Neural progenitor cell (in vitro differentiated cells): ENCODE data around the gene MRAS. TPM values are rescaled to one million over a fixed set of nuclear protein-coding genes. Genes with fewer than 3 reads are reported as not detected.

ENCODE experiments used
- DNase-seq: peaks from one replicate; pipeline ENCODE4 v3.0.0-alpha.2; 2016; ENCODE audit warnings: low spot score
- H2AFZ ChIP-seq: fragments of 200-600 bp; sonication (generic); replicated peaks from 2 replicates; pipeline ENCODE4 v1.6.1; 2016; ENCODE audit warnings: antibody characterized with exemption
- H3F3A ChIP-seq: fragments of 200-600 bp; sonication (generic); 2 replicates; pipeline ENCODE4 v1.6.1; 2016; ENCODE audit warnings: antibody characterized with exemption, low read depth
- H3K27ac ChIP-seq: fragments of 200-600 bp; sonication (generic); 2 replicates; pipeline ENCODE4 v1.5.1; 2016; ENCODE audit warnings: mild to moderate bottlenecking
- H3K27me3 ChIP-seq: fragments of 200-600 bp; sonication (generic); 2 replicates; pipeline ENCODE4 v1.6.1; 2016; ENCODE audit warnings: mild to moderate bottlenecking, moderate library complexity
- H3K36me3 ChIP-seq: fragments of 200-600 bp; sonication (generic); 2 replicates; pipeline ENCODE4 v1.5.1; 2016
- H3K4me1 ChIP-seq: fragments of 200-600 bp; sonication (generic); 2 replicates; pipeline ENCODE4 v1.6.1; 2016; ENCODE audit warnings: mixed run types
- H3K4me2 ChIP-seq: fragments of 200-600 bp; sonication (generic); 2 replicates; pipeline ENCODE4 v1.6.1; 2016
- H3K4me3 ChIP-seq: fragments of 200-600 bp; sonication (generic); 2 replicates; pipeline ENCODE4 v1.5.1; 2016
- H3K79me2 ChIP-seq: fragments of 200-600 bp; sonication (generic); 2 replicates; pipeline ENCODE4 v1.6.1; 2016; ENCODE audit warnings: low read depth
- H3K9ac ChIP-seq: fragments of 200-600 bp; sonication (generic); 2 replicates; pipeline ENCODE4 v1.6.1; 2016
- H3K9me3 ChIP-seq: fragments of 200-600 bp; sonication (generic); 2 replicates; pipeline ENCODE4 v1.5.1; 2016; ENCODE audit warnings: low read depth
- H4K20me1 ChIP-seq: fragments of 200-600 bp; sonication (generic); 2 replicates; pipeline ENCODE4 v1.6.1; 2016; ENCODE audit warnings: low read depth
- H3K27ac Mint-ChIP-seq: 3 replicates; pipeline ENCODE4 v1.8.0; 2021; ENCODE audit warnings: mixed read lengths
- H3K27me3 Mint-ChIP-seq: 2 replicates; pipeline ENCODE4 v1.8.0; 2022; ENCODE audit warnings: low read depth, mild to moderate bottlenecking, inconsistent platforms, moderate library complexity, mixed read lengths; ENCODE audit not compliant: insufficient read depth
- H3K36me3 Mint-ChIP-seq: 3 replicates; pipeline ENCODE4 v1.8.0; 2021; ENCODE audit warnings: mixed read lengths
- H3K4me1 Mint-ChIP-seq: 3 replicates; pipeline ENCODE4 v1.8.0; 2021; ENCODE audit warnings: mixed read lengths
- H3K4me3 Mint-ChIP-seq: 3 replicates; pipeline ENCODE4 v1.8.0; 2021; ENCODE audit warnings: mild to moderate bottlenecking, moderate library complexity, mixed read lengths
- H3K9me3 Mint-ChIP-seq: 3 replicates; pipeline ENCODE4 v1.8.0; 2020; ENCODE audit warnings: mixed read lengths
- EZH2 ChIP-seq: fragments of 200-600 bp; sonication (generic); IDR thresholded peaks from 2 replicates; pipeline ENCODE4 v1.6.1; 2017; ENCODE audit warnings: antibody characterized with exemption, mild to moderate bottlenecking, moderate library complexity
- EZH2phosphoT487 ChIP-seq: fragments of 200-600 bp; sonication (generic); IDR thresholded peaks from 2 replicates; pipeline ENCODE4 v1.6.1; 2017; ENCODE audit warnings: antibody characterized with exemption
- total RNA-seq: library from RNA; depleted of rRNA; stranded (reverse); fragments of >200 nt; gene quantifications from 2 replicates; pipeline ENCODE4 v1.2.3, GENCODE V29; 2015; ENCODE audit warnings: low replicate concordance
- TF ChIP-seq, protein P1 (sequence below): fragments of 200-600 bp; sonication (generic); IDR thresholded peaks from 2 replicates; pipeline ENCODE4 v1.5.1; 2017; ENCODE audit warnings: antibody characterized with exemption, mild to moderate bottlenecking

MRAS gene
- total RNA-seq, 1 donor from 2014 or later = 17.2 TPM

DNA sequence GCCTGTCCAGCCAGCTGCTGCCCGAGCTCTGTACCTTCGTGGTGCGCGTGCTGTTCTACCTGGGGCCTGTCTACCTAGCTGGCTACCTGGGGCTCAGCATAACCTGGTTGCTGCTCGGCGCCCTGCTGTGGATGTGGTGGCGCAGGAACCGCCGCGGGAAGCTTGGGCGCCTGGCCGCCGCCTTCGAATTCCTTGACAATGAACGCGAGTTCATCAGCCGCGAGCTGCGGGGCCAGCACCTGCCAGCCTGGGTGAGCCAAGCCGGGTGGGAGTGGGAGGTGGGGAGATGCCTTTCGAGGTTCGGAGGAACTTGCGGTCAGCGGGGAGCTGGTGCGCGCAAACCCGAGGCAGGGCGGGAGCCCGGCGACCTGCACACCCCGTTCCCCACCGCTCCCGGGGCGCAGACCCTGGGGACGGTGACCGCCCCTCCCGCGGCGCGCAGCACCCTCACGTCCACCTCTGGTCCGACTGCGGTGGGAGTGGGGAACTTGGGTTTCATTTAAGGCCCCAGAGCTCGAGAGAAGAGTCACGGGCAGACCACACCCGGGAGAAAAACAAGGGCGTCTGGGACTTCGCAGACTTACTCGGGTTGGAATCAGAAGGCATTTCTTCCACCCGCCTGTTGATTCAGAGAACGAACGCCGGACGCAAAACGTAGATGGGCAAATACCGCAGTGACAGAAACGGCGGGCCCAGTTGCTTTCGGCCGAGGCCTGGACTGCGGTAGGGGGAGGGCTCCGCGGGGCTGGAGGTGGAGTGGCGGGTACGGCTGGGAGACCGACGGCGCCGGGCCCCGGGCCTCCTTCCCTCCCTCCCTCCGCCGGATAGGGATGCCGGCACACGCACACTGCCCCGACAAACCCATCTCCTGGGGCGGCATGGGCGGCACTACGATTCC lies 86.7 kb downstream of the MRAS start:
- no peak overlapping the region for H3K9ac ChIP-seq
- TF ChIP-seq EZH2 = peak; percentile 98
- TF ChIP-seq EZH2phosphoT487 = peak; percentile 96
- TF ChIP-seq, protein P1, sequence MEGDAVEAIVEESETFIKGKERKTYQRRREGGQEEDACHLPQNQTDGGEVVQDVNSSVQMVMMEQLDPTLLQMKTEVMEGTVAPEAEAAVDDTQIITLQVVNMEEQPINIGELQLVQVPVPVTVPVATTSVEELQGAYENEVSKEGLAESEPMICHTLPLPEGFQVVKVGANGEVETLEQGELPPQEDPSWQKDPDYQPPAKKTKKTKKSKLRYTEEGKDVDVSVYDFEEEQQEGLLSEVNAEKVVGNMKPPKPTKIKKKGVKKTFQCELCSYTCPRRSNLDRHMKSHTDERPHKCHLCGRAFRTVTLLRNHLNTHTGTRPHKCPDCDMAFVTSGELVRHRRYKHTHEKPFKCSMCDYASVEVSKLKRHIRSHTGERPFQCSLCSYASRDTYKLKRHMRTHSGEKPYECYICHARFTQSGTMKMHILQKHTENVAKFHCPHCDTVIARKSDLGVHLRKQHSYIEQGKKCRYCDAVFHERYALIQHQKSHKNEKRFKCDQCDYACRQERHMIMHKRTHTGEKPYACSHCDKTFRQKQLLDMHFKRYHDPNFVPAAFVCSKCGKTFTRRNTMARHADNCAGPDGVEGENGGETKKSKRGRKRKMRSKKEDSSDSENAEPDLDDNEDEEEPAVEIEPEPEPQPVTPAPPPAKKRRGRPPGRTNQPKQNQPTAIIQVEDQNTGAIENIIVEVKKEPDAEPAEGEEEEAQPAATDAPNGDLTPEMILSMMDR = no peak

DNA sequence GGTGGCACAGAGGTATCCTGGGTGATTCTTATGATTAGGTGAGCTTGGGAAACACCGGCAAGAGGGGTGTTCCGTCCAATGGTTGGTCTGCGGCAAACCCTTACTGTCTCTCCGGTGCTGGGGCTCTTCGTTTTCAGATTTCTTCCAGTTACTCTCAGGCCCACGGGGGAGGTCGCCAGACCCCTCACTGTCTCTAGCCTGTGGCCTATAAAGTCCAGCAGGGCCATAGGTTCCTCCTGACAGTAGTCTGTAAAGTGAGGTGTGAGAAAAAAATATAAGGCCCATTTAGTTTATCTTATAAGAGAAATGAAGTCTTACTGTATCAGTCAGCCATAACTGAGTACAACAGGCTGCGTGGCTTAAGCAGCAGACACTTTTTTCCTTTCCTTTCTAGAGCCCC lies 87.5 kb downstream of the MRAS start:
- H3K4me3 ChIP-seq = peak overlapping the region; percentile 51

More for the DNA sequence above, 86.7 kb downstream of the MRAS start:
- peaks cover 46% of the 10 kb centered on the region for H3K27me3 Mint-ChIP-seq
- Histone ChIP-seq H3K9me3 (no peaks in the 10 kb centered on the region), H3K27ac (no peak overlapping the region), H2AFZ (peak overlapping the region; percentile 92), H3K79me2 (no peaks in the 10 kb centered on the region), H4K20me1 (peaks cover 4% of the 10 kb centered on the region), H3F3A (no peaks in the 10 kb centered on the region), H3K4me3 (peak overlapping the region; percentile 51), H3K27me3 (peaks cover 55% of the 10 kb centered on the region), H3K36me3 (no peaks in the 10 kb centered on the region), H3K4me2 (peak overlapping the region; percentile 92), H3K4me1 (peaks cover 5% of the 10 kb centered on the region)
- peak overlapping the region; percentile 77 for H3K4me3 Mint-ChIP-seq
- peak; percentile 52 for DNase-seq
- H3K4me1 Mint-ChIP-seq = peaks cover 15% of the 10 kb centered on the region
- H3K36me3 Mint-ChIP-seq = no peaks in the 10 kb centered on the region
- peaks cover 8% of the 10 kb centered on the region for H3K9me3 Mint-ChIP-seq
- H3K27ac Mint-ChIP-seq = no peak overlapping the region

DNA sequence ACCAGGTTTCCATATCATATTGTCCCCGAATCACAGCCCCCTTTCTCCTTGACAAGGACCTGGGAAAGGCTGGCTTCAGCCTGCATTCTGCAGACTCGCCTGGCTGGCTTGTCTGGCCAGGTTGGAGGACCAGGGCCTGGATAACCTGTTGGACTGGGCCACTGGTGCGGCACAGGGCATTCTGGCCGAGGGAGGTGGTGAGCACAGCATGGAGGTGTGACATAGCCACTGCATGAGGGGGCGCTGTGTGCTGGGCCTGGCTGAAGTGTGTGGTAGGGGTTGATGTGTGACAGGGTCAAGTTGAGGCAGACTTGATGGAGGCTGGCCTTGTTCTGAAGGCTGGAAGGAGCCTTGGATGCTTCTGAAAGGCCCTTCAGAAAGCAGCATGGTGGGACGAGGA lies 88.9 kb downstream of the MRAS start:
- H3K27ac Mint-ChIP-seq = no peak overlapping the region

More for the DNA sequence above, 87.5 kb downstream of the MRAS start:
- peaks cover 47% of the 10 kb centered on the region for H3K27me3 Mint-ChIP-seq
- peak overlapping the region; percentile 77 for H3K4me3 Mint-ChIP-seq
- H3K4me1 ChIP-seq = peaks cover 5% of the 10 kb centered on the region
- no peak for DNase-seq
- no peak for TF ChIP-seq EZH2
- TF ChIP-seq, protein P1 = no peak
- TF ChIP-seq EZH2phosphoT487 = no peak
- no peaks in the 10 kb centered on the region for H3K79me2 ChIP-seq
- H3K4me1 Mint-ChIP-seq = peaks cover 15% of the 10 kb centered on the region
- H2AFZ ChIP-seq = no peak overlapping the region
- H3K4me2 ChIP-seq = peak overlapping the region; percentile 92
- peaks cover 55% of the 10 kb centered on the region for H3K27me3 ChIP-seq
- H3K9ac ChIP-seq = no peak overlapping the region
- no peaks in the 10 kb centered on the region for H3K9me3 ChIP-seq
- H3K36me3 Mint-ChIP-seq = no peaks in the 10 kb centered on the region
- H3K27ac ChIP-seq = no peak overlapping the region
- H3K27ac Mint-ChIP-seq = no peak overlapping the region
- H3K9me3 Mint-ChIP-seq = peaks cover 8% of the 10 kb centered on the region
- no peaks in the 10 kb centered on the region for H3K36me3 ChIP-seq
- H3F3A ChIP-seq = no peaks in the 10 kb centered on the region
- H4K20me1 ChIP-seq = peaks cover 4% of the 10 kb centered on the region

GRCh38 chr3:138438896-138439295 lies 90.5 kb downstream of the MRAS start:
- Mint-ChIP-seq H3K27me3 (peaks cover 42% of the 10 kb centered on the region), H3K4me3 (no peak overlapping the region), H3K27ac (no peak overlapping the region), H3K9me3 (peaks cover 5% of the 10 kb centered on the region), H3K36me3 (no peaks in the 10 kb centered on the region), H3K4me1 (peaks cover 41% of the 10 kb centered on the region)
- Histone ChIP-seq H3K27me3 (peaks cover 40% of the 10 kb centered on the region), H3K4me1 (peaks cover 13% of the 10 kb centered on the region), H3K27ac (no peak overlapping the region), H3K4me3 (no peak overlapping the region), H3K9me3 (no peaks in the 10 kb centered on the region), H3K36me3 (no peaks in the 10 kb centered on the region), H3K9ac (no peak overlapping the region), H2AFZ (no peak overlapping the region), H3K4me2 (no peak overlapping the region), H3K79me2 (no peaks in the 10 kb centered on the region), H3F3A (no peaks in the 10 kb centered on the region), H4K20me1 (peaks cover 4% of the 10 kb centered on the region)
- DNase-seq = no peak
- TF ChIP-seq, protein P1 = no peak
- no peak for TF ChIP-seq EZH2phosphoT487
- TF ChIP-seq EZH2 = no peak

More for the DNA sequence above, 88.9 kb downstream of the MRAS start:
- Histone ChIP-seq H3K27me3 (peaks cover 55% of the 10 kb centered on the region), H3F3A (no peaks in the 10 kb centered on the region), H3K27ac (no peak overlapping the region), H4K20me1 (peaks cover 4% of the 10 kb centered on the region), H3K9me3 (no peaks in the 10 kb centered on the region), H2AFZ (no peak overlapping the region), H3K4me1 (peaks cover 13% of the 10 kb centered on the region), H3K4me2 (no peak overlapping the region), H3K79me2 (no peaks in the 10 kb centered on the region), H3K9ac (no peak overlapping the region), H3K4me3 (no peak overlapping the region), H3K36me3 (no peaks in the 10 kb centered on the region)
- no peak for DNase-seq
- Mint-ChIP-seq H3K27me3 (peaks cover 48% of the 10 kb centered on the region), H3K4me1 (peaks cover 28% of the 10 kb centered on the region), H3K4me3 (no peak overlapping the region), H3K9me3 (peaks cover 8% of the 10 kb centered on the region), H3K36me3 (no peaks in the 10 kb centered on the region)
- TF ChIP-seq EZH2phosphoT487 = no peak
- TF ChIP-seq EZH2 = no peak
